KG1 (cell line): ENCODE data around the gene MARCHF10.
"Not testable (repeated sequence)": the region's sequence is repeated elsewhere in the genome, so short reads cannot be mapped to it uniquely, and the experiment has no call there.

Source experiments
- DNase-seq: peaks from one replicate; lab custom pipeline; 2025; lab: John Stamatoyannopoulos, UW

The MARCHF10 gene

DNA sequence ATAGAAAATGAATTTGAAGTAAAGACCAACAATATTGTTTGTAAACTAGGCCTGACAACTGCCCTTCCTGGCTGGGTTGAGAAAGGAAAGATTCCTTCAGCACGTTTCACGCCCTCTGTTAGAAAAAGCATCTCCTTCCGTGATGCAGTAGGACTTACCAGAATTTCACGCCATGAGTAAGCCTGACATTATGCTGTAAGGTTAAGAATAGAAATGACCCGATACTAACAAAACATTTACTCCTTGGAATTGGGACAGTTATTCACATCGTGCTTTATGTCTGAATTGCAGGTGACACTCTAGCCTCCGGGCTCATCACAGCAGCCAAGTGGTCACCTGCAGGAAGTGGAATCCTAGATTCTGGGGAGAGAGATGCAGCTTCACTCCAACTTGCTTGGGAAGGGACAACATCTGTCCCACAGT is 17.5 kb downstream of the MARCHF10 start:
- DNase-seq: no peak

DNA sequence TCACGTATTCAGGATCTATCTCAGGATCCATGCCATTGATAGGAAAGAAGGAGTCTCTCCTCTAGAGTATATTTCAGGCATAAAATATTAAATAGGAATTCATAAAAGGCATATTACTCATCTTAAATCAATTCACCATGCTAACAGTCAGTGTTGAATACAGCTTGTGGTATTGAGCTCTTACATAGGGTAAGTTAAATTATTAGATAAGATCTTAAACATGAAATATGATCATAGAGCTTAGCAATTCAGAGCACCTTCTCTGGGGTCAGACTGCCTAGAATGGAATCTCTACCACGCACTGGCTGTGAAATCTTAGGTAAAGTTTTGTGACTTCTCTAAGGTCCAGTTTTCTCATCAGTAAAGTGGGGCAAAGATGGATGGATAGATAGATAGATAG is 20.7 kb downstream of the MARCHF10 start:
- no peak for DNase-seq

- DNase-seq: no peak
Observed at GRCh38 chr17:62786646-62787045, 21.5 kb downstream of the MARCHF10 start.

GRCh38 chr17:62785983-62786382 is 22.1 kb downstream of the MARCHF10 start:
- DNase-seq: not testable (repeated sequence)

GRCh38 chr17:62782730-62783270 is 25.3 kb downstream of the MARCHF10 start:
- DNase-seq: no peak

GRCh38 chr17:62781831-62782251 is 26.3 kb downstream of the MARCHF10 start:
- DNase-seq: no peak

GRCh38 chr17:62781356-62781755 is 26.8 kb downstream of the MARCHF10 start:
- DNase-seq: no peak

- DNase-seq: no peak
Observed at GRCh38 chr17:62780951-62781350, 27.2 kb downstream of the MARCHF10 start.

- no peak for DNase-seq
Observed at GRCh38 chr17:62780269-62780668, 27.8 kb downstream of the MARCHF10 start.

DNA sequence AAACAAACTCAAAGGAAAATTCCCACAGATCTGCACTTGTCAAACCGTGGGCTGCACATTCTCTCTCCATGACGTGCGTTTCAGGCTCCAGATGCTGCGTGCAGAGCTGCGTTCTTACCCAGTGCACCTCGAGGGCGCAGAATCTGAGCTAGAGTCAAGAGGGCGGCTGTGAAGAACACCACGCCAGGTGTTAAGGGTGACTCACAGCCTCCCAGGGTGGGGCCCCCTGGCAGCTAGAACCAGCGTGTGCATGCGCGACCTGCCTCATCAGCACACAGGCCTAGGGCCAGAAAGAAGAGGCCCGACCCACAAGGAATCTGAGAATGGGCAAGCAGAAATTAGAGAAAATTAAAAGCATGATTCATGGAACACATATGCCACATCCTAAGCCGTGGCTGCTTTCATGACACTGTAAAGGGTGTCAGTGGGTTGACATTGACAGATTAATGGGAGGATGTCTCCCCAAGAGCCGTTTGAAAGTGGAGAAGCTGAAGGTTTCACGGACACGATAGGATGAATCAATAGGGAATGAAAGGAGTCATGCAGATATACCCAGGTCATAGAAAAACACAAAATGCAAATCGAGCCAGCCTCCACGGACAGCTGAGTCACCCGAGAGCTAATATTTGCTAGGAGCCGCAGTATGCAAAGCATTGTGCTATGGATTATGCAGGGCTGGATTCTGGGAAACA is 29.0 kb downstream of the MARCHF10 start:
- no peak for DNase-seq

DNA sequence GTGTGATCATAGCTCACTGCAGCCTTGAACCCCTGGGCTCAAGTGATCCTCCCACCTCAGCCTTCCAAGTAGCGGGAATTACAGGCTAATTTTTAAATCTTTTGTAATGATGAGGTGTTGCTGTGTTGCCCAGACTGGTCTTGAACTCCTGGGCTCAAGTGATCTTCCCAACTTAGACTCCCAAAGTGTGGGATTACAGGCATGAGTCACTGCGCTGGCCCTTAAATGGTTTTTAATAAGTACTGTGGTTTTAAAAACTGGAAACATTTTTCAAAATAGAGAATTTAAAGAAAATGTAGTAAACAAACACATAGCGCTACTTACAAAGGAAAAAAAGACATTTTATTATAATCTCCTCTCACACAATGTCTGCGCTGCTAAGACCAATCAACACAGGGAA is 32.2 kb downstream of the MARCHF10 start:
- no peak for DNase-seq

- no peak for DNase-seq
Observed at GRCh38 chr17:62774338-62774737, 33.8 kb downstream of the MARCHF10 start.

DNA sequence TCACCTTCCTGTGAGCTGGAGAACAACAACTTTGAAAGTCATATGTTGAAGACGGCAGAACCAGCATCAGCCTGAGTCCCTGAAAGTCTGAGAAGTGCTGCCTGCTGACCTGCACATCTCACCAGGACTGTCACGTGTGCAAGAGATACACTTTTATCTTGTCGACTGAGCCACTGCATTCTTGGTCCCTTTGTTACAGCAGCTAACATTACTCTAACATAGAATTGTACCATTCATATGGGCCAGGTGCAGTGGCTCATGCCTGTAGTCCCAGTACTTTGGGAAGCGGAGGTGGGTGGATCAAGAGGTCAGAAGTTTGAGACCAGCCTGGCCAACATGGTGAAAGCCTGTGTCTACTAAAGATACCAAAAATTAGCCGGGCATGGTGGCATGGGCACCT is 40.1 kb downstream of the MARCHF10 start:
- DNase-seq: no peak

DNA sequence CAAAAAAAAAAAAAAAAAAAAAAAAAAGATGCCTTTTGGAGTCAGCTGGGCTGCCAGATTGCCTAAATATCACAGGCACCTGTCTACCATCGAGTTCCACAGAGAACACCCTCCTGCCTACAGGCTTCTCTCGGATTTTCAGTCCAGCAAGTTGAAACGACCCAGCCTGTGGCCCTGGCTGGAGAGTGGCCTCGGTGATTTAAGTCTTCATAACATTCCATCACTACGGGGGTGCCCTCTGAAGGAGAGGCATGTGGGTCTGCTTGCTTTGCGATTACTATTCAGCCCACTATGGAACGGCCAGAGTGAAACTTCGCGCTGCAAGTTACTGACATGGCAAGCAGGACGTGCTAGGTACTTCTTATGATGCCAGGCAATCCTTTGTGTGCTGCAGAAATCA is 42.8 kb downstream of the MARCHF10 start:
- DNase-seq: no peak

DNA sequence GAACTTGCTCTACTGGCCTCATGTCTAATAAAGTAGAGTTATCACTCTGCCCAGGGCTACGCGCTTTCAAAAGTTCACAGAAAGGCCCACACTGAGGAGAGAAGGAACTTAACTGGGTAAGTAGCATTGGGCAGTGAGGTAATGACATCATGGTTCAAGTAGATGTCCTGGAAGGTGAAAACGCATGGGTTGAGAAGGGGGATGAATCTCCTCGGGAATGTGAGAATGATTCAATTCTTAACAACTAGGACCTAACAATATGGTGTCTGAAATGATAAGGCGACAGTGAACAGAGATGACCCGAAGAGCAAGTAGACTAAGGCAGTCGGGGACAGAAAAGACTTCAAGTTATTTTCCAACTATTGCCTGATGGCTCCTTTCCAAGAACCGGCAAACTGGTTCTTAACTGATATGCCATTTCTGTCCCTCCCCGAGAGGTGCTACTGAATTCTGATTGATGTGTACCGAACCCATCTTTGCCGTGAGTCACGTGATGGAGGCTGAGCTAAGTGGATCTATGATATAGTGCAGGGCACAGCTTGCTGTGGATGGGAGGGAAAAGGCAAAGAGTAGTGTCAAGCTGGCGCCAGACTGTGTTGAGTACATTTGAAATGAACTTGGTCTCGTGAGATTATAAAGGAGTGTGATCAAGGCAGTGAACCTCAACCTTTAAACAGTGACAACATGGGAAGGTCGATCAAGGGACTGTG is 44.1 kb downstream of the MARCHF10 start:
- DNase-seq: no peak

GRCh38 chr17:62761884-62762283 is 46.2 kb downstream of the MARCHF10 start:
- DNase-seq: no peak

DNA sequence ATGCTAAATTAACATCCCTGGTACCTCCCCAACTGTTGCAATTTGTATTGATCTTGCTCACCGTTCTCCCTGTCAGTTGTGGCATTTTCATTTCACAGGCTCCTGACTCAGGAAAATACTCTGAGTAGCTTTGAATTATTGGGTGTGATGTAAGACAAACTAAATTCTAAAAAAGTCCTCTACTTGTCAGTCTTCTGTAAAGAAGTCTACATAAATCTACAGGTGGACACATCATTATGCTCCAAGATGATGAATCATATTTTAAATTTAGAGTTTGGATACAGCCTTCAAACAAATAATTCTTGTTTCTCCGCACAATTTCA is 47.2 kb downstream of the MARCHF10 start:
- no peak for DNase-seq

DNA sequence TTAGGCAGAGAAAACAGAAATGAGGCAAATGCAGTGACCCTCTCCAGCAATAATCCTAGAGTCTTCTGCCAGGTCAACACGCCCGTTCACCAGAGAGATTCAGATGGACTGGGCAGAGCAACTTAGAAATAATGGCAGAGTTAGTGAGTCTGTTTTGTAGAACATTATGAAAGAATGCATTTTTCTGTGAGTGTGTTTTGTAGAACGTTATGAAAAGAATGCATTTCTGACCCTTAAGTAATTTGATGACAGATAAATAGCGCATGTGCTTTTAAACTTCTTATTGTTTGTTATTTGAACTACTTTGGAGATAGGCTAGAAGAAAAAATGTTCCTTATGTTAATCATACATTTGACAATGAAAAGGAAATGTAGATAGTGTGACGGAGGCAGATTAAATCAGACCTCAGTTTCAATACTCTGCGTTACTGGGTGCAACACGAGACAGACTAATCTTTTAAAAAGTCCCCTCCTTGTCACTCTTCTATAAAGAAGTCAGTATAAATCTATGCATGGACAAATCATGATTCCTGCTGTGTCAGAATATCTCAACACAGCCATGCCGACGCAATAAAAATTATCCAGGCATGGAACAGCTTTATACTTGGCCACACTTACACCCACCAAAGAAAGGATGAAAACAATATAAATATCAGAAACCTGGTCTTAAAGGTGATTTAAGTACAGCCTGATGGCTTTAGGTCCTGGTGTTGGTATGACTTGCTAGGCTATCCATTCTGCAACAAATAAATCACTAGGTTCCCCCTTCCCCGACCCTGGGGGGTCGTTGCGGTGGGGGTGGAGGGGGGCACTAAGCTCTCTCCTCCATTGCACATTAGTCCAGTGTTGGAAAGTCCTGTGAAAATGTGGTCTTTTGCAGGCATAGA is 47.8 kb downstream of the MARCHF10 start:
- DNase-seq: no peak

- no peak for DNase-seq
Observed at GRCh38 chr17:62757500-62757951, 50.6 kb downstream of the MARCHF10 start.

DNA sequence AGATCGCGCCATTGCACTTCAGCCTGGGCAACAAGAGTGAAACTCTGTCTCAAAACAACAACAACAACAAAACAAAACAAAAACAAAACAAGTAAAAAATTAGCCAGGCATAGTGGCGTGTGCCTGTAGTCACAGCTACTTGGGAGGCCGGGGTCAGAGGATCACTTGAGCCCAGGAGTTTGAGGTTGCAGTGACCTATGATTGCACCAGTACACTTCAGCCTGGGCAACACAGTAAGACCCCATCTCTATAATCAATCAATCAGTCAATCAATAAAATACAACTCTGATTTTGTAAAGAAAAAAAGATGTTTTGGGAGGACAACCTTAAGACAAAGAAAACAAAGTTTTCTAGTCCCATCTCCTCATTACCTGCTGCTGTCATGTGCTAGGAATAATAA is 51.9 kb downstream of the MARCHF10 start:
- DNase-seq: no peak

GRCh38 chr17:62755141-62755851 is 52.8 kb downstream of the MARCHF10 start:
- no peak for DNase-seq

GRCh38 chr17:62754631-62755030 is 53.5 kb downstream of the MARCHF10 start:
- DNase-seq: no peak
